Hematopoietic multipotent progenitor cell treated with erythropoietin and hydrocortisone succinate and interleukin-3 and kit ligand, for 17 days (in vitro differentiated cells): ENCODE measurements around the gene MBD2.
A peak's percentile ranks its signal among the peaks of the same experiment; 100 is the strongest.
"Not testable (repeated sequence)": the region's sequence is repeated elsewhere in the genome, so short reads cannot be mapped to it uniquely, and the experiment has no call there.

Experiments used
- DNase-seq: peaks from one replicate; pipeline ENCODE4 v3.0.0-alpha.2; 2015; ENCODE audit warnings: low spot score

MBD2 gene

DNA sequence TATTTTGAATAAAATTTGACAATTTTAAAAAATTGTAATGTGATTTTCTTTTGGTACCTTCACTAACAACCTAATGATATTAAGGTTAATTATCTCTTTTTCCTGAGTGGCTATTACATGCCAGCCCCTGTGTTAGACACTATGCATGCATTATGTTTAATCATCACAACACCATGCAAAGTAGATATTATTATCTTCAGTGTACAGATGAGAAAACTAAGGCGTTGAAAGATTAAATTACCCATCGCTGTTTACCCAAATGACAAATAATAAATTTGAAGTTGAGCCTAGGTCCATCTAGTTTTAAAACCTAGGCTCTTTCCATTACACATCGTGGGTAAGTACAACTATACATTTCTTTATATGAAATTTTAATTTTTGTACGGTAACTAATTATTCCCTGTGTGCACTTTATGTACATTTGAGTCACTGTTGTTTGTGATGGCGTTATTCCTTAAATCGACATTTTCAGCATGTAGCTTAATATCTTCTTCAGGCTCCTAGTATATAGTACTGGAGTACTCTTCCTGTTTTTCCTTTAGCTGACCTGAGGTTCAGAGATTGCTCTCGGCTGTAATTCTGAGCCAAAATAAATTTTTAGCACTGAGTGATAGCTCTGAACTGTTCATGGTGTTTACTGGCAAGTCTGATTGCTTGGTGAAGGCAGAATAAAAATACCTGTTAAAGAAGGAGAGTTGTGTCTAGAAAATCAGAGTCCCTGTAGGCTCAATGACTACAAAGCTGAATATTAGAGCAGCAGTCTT, 13.9 kb upstream of the MBD2 start:
- no peak for DNase-seq

DNA sequence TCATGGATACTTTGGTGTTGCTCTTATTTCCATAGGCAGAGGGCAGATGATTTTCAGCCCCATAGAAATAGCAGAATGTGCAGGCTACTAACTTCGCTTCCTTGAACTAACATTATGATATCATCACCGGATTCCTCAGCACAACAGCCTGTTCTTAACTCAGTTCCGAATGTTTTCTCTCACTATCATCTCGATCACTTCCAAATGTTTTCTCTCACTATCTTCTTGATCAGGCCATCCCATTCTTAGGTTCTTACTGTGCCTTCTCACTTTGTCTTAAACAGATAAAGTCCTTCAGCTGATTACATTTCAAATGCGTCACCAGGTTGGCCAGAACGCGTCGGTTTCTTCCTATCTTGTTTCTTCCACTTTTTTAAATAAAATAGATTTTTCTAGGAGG, 11.4 kb upstream of the MBD2 start:
- no peak for DNase-seq

DNA sequence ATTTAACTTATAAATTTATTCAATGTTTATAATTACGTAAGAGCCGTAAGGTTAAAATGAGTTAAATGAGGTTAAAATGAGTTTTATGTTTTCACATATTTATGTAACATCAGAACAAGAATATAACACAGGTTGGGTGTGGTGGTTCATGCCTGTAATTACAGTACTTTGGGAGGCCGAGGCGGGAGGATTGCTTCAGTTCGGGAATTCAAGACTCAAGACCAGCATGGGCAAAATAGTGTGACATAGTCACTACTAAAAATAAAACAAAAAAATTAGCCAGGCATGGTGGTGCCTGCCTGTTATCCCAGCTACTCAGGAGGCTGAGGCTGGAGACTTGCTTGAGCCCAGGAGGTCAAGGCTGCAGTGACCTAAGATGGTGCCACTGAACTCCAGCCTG, 9.3 kb upstream of the MBD2 start:
- DNase-seq = no peak

- no peak for DNase-seq
Measured at GRCh38 chr18:54233228-54233625, 8.8 kb upstream of the MBD2 start.

- DNase-seq = no peak
Measured at GRCh38 chr18:54232485-54233227, 8.2 kb upstream of the MBD2 start.

GRCh38 chr18:54229421-54230059, 5.1 kb upstream of the MBD2 start:
- no peak for DNase-seq

DNA sequence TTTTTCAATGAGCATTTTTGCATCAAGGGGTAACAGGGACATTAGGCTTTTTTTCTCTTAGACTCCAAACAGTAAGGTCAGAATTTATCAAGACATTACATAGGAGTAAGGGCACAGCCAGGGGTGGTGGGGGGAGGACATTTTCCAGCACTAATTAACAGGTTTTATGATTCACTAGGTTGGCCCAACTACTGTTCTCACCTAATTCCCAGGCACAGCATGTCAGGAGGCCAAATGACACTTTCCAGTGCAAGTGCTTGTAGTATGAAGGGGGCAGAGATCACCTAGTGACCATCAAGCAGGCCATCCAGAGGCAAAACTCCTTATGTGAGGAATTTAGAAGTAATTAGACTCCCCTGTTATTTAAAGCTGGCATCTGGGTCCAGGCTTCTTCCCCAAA, 3.9 kb upstream of the MBD2 start:
- DNase-seq = no peak

DNA sequence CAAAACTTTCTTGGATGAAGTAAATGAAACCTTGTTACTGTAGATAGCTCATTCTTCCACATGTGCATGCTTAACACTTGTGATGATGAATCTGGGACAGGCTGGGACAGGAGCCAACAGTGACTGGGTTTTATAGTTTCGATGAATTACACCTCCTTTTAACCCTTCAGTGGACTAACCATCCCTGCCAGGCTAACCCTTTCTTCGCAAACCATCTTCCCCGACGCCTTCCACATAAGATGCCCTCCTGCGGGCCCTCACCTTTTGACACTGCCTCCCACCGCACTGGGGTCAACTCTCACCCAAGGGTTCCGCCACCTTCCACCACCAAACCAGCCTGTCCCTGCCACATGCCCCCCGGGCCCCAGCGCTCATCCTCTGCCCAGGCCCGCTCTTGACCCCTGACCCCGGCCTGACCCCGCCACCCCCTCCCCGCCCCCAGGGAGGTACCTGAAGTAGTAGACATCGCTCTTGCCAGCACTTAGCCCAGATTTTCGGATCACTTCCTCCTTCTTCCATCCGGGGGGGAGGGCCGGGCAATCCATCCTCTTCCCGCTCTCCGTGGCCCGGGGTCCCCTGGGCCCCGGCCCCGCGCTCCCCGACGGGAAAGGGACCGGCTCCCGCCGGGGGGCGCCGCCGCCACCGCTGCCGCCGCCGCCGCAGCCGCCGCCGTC, 764 bp downstream of the MBD2 start:
- peak; percentile 41 for DNase-seq

GRCh38 chr18:54222922-54223567, 1.4 kb downstream of the MBD2 start:
- no peak for DNase-seq

- DNase-seq = no peak
Measured at GRCh38 chr18:54220406-54220805, 4.1 kb downstream of the MBD2 start.

- DNase-seq = not testable (repeated sequence)
Measured at GRCh38 chr18:54218803-54219202, 5.7 kb downstream of the MBD2 start.

- DNase-seq = no peak
Measured at GRCh38 chr18:54218299-54218698, 6.2 kb downstream of the MBD2 start.

- DNase-seq = no peak
Measured at GRCh38 chr18:54217624-54218023, 6.8 kb downstream of the MBD2 start.

- DNase-seq = no peak
Measured at GRCh38 chr18:54215069-54215468, 9.4 kb downstream of the MBD2 start.

- DNase-seq = no peak
Measured at GRCh38 chr18:54210463-54210862, 14.0 kb downstream of the MBD2 start.

- DNase-seq = no peak
Measured at GRCh38 chr18:54209471-54210180, 14.8 kb downstream of the MBD2 start.

DNA sequence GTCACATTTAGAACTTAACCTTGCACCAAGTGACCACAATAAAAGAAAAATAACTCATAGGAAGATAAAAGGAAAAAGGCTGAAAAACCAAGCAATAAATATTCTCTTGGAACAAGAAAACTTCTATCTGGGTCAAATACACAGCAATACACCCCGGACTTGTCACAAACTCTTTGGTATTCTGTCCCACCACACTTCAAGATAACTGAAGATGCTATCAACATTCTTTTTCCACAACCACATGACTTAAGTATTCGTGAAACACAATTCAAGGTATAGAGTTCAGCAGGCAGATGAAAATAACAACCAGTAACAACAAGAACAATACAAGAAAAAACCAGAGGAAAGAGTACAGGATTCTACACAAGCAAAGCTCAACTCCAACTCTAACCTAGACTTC, 18.0 kb downstream of the MBD2 start:
- no peak for DNase-seq

DNA sequence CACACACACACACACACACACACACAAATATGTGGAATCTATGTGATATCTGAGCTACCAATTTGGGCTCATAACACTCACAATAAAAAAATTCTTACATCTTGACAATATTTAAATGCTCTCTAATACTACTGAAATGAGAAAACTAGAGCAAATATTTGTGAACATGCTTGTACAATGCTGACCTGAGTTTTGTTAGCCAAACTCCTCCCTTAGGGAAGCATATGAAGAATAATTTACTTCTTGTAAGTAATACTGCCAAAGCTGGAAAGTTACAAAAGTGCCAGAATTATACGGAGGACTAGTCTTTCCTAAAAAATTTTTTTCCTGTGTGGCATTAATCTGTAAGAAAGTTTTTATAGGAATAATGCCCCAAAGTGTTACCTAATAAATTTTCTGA, 18.5 kb downstream of the MBD2 start:
- DNase-seq = no peak

DNA sequence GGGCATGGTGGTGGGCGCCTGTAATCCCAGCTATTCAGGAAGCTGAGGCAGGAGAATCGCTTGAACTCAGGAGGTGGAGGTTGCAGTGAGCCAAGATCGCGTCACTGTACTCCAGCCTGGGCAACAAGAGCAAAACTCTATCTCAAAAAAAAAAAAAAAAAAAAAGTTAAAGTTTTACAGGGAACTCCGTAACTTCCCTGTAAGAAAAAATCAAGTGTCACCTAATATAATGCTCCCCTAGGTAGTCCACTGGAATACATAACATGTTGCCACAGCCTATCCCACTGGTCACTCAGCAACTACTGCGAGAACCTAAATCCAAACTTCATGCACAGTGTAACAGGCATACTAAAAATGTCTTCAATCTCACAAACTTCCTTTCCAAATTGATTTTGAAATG, 19.0 kb downstream of the MBD2 start:
- DNase-seq = not testable (repeated sequence)

DNA sequence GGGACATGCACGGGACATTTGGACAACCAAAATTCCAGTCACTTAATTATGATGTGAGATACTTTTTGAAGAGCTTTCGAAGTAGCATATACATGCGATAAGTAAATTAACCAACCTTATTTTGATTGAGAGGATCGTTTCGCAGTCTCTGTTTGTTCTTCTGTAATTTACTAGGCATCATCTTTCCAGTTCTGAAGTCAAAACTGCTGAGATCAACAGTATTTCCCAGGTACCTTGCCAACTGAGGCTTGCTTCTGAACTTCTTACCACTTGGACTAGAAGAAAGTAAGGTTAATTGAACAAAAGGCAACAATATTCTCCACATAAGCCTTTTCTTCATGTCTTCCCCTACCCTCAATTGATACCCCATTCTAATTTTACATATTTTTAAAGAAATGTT, 19.6 kb downstream of the MBD2 start:
- DNase-seq = no peak

- DNase-seq = no peak
Measured at GRCh38 chr18:54203914-54204313, 20.6 kb downstream of the MBD2 start.
